Activated CD4-positive, alpha-beta T cell treated with anti-CD3 and anti-CD28 coated beads, Interleukin-2, amount 50 U/mL, for 24 hours (primary cell): ENCODE measurements around the gene FAM114A1.

Experiments
- DNase-seq, 2 donors: peaks; one replicate each; pipeline ENCODE4 v3.0.0-alpha.2; 2020; ENCODE audit warnings: low read depth in 1 of 2, low spot score in 1 of 2

FAM114A1 gene

GRCh38 chr4:38858097-38858420 lies 9.5 kb upstream of the FAM114A1 start:
- no peak for DNase-seq

GRCh38 chr4:38859501-38859900 lies 8.1 kb upstream of the FAM114A1 start:
- no peak for DNase-seq

GRCh38 chr4:38860788-38861424 lies 6.7 kb upstream of the FAM114A1 start:
- DNase-seq: peak in 1 of 2 donors; percentile 50

GRCh38 chr4:38861791-38862190 lies 5.8 kb upstream of the FAM114A1 start:
- DNase-seq: no peak

GRCh38 chr4:38865445-38865844 lies 2.2 kb upstream of the FAM114A1 start:
- DNase-seq: no peak

GRCh38 chr4:38866973-38867477 lies 581 bp upstream of the FAM114A1 start:
- no peak for DNase-seq

- DNase-seq: no peak
Observed at GRCh38 chr4:38868059-38868960, 704 bp downstream of the FAM114A1 start.

GRCh38 chr4:38869511-38869910 lies 1.9 kb downstream of the FAM114A1 start:
- DNase-seq: no peak

- DNase-seq: no peak
Observed at GRCh38 chr4:38870098-38870808, 2.6 kb downstream of the FAM114A1 start.

GRCh38 chr4:38871593-38871992 lies 4.0 kb downstream of the FAM114A1 start:
- no peak for DNase-seq

GRCh38 chr4:38872620-38873019 lies 5.0 kb downstream of the FAM114A1 start:
- DNase-seq: no peak

- no peak for DNase-seq
Observed at GRCh38 chr4:38873290-38873944, 5.8 kb downstream of the FAM114A1 start.

- DNase-seq: no peak
Observed at GRCh38 chr4:38876636-38877035, 9.0 kb downstream of the FAM114A1 start.

GRCh38 chr4:38884254-38884653 lies 16.6 kb downstream of the FAM114A1 start:
- no peak for DNase-seq

- DNase-seq: peak in 1 of 2 donors; percentile 33
Observed at GRCh38 chr4:38889143-38889542, 21.5 kb downstream of the FAM114A1 start.

GRCh38 chr4:38891051-38891983 lies 23.7 kb downstream of the FAM114A1 start:
- DNase-seq: no peak

GRCh38 chr4:38894322-38894982 lies 26.8 kb downstream of the FAM114A1 start:
- no peak for DNase-seq

- no peak for DNase-seq
Observed at GRCh38 chr4:38896940-38897339, 29.3 kb downstream of the FAM114A1 start.

- DNase-seq: no peak
Observed at GRCh38 chr4:38898245-38898644, 30.6 kb downstream of the FAM114A1 start.

GRCh38 chr4:38902221-38902620 lies 34.6 kb downstream of the FAM114A1 start:
- no peak for DNase-seq
